Activated CD8-positive, alpha-beta T cell treated with anti-CD3 and anti-CD28 coated beads, Interleukin-2, amount 10 ng/mL, durations not matched to agents 7 days and 5 days (primary cell): ENCODE results near the gene ZNF319. TPM values are rescaled to one million over a fixed set of nuclear protein-coding genes. Genes with fewer than 3 reads are reported as not detected.

Experiments
- ATAC-seq: fragments of 150-1000 bp; cut with Tn5 transposase; one replicate; pipeline ENCODE4 v1.10.0; 2021; ENCODE audit warnings: moderate library complexity
- CTCF ChIA-PET: fragments of 350-600 bp; sonication (Branson Sonifier 250); formaldehyde crosslinking; loops from one replicate; lab custom pipeline; 2021; ENCODE audit warnings: antibody characterized with exemption; lab: Charles Lee
- POLR2A ChIA-PET: fragments of 350-600 bp; sonication (Branson Sonifier 250); formaldehyde crosslinking; loops from one replicate; lab custom pipeline; 2021; ENCODE audit warnings: antibody characterized with exemption; lab: Charles Lee
- DNase-seq: peaks from one replicate; pipeline ENCODE4 v3.0.0-alpha.2; 2020
- H3K27ac Mint-ChIP-seq: one replicate; pipeline ENCODE4 v1.8.0; 2021; ENCODE audit warnings: mild to moderate bottlenecking, mixed read lengths
- H3K27me3 Mint-ChIP-seq: one replicate; pipeline ENCODE4 v1.8.0; 2021; ENCODE audit warnings: low read depth, mixed read lengths
- H3K36me3 Mint-ChIP-seq: one replicate; pipeline ENCODE4 v1.8.0; 2021; ENCODE audit warnings: low read depth, mixed read lengths
- H3K4me1 Mint-ChIP-seq: one replicate; pipeline ENCODE4 v1.8.0; 2021; ENCODE audit warnings: low read depth, mixed read lengths
- H3K4me3 Mint-ChIP-seq: one replicate; pipeline ENCODE4 v1.8.0; 2021; ENCODE audit warnings: mild to moderate bottlenecking, mixed read lengths
- H3K9me3 Mint-ChIP-seq: one replicate; pipeline ENCODE4 v1.8.0; 2022; ENCODE audit warnings: mixed read lengths; ENCODE audit not compliant: insufficient read depth
- total RNA-seq, 2 experiments: library from RNA; stranded (reverse); gene quantifications; one replicate each; pipeline ENCODE4 v1.2.3, GENCODE V29; 2021

The ZNF319 gene
- total RNA-seq, 2 experiments from 2014 or later, result 16.6 to 17.0 TPM

GRCh38 chr16:57955572-57956188 is 44.8 kb downstream of the ZNF319 start:
- Mint-ChIP-seq H3K9me3 (no peaks in the 10 kb centered on the region), H3K36me3 (no peaks in the 10 kb centered on the region), H3K4me1 (no peaks in the 10 kb centered on the region), H3K4me3 (no peak overlapping the region), H3K27me3 (no peaks in the 10 kb centered on the region), H3K27ac (no peak overlapping the region)
- POLR2A ChIA-PET, result no interaction called here
- ATAC-seq (no peak), DNase-seq (no peak)
- CTCF ChIA-PET, result interaction anchor here (0.9 to 1.3 kb wide), 2 partner anchors 11 to 17 kb away, joined by 3 read pairs; no protein-coding TSS in a partner anchor

GRCh38 chr16:57953857-57954256 is 46.6 kb downstream of the ZNF319 start:
- no peak for ATAC-seq
- ChIA-PET CTCF (no interaction called here), POLR2A (no interaction called here)

GRCh38 chr16:57952909-57953308 is 47.6 kb downstream of the ZNF319 start:
- ATAC-seq, result no peak
- DNase-seq, result no peak
- Mint-ChIP-seq H3K36me3 (no peaks in the 10 kb centered on the region), H3K4me1 (no peaks in the 10 kb centered on the region), H3K27me3 (no peaks in the 10 kb centered on the region), H3K9me3 (no peaks in the 10 kb centered on the region), H3K4me3 (no peak overlapping the region), H3K27ac (no peak overlapping the region)
- CTCF ChIA-PET, result no interaction called here
- POLR2A ChIA-PET, result no interaction called here

More at GRCh38 chr16:57953857-57954256, 46.6 kb downstream of the ZNF319 start:
- Mint-ChIP-seq H3K4me1 (no peaks in the 10 kb centered on the region), H3K4me3 (no peak overlapping the region), H3K9me3 (no peaks in the 10 kb centered on the region), H3K27ac (no peak overlapping the region), H3K36me3 (no peaks in the 10 kb centered on the region), H3K27me3 (no peaks in the 10 kb centered on the region)
- DNase-seq, result no peak

GRCh38 chr16:57951204-57951960 is 49.1 kb downstream of the ZNF319 start:
- ATAC-seq, result no peak
- CTCF ChIA-PET, result no interaction called here

GRCh38 chr16:57950382-57950781 is 50.1 kb downstream of the ZNF319 start:
- Mint-ChIP-seq H3K27me3 (no peaks in the 10 kb centered on the region), H3K4me1 (no peaks in the 10 kb centered on the region), H3K9me3 (no peaks in the 10 kb centered on the region), H3K27ac (no peak overlapping the region), H3K36me3 (no peaks in the 10 kb centered on the region), H3K4me3 (no peak overlapping the region)
- no peak for DNase-seq
- ChIA-PET CTCF (no interaction called here), POLR2A (no interaction called here)
- ATAC-seq, result no peak

More at GRCh38 chr16:57951204-57951960, 49.1 kb downstream of the ZNF319 start:
- Mint-ChIP-seq H3K9me3 (no peaks in the 10 kb centered on the region), H3K27ac (no peak overlapping the region), H3K4me3 (no peak overlapping the region), H3K27me3 (no peaks in the 10 kb centered on the region), H3K4me1 (no peaks in the 10 kb centered on the region), H3K36me3 (no peaks in the 10 kb centered on the region)
- POLR2A ChIA-PET, result no interaction called here
- DNase-seq, result no peak

- Mint-ChIP-seq H3K27me3 (no peaks in the 10 kb centered on the region), H3K4me1 (no peaks in the 10 kb centered on the region), H3K9me3 (no peaks in the 10 kb centered on the region), H3K27ac (no peak overlapping the region), H3K36me3 (no peaks in the 10 kb centered on the region), H3K4me3 (no peak overlapping the region)
- ChIA-PET POLR2A (no interaction called here), CTCF (no interaction called here)
- ATAC-seq (no peak), DNase-seq (no peak)
These were observed 50.8 kb downstream of the ZNF319 start for GRCh38 chr16:57949595-57950238.

- H3K4me1 Mint-ChIP-seq, result no peaks in the 10 kb centered on the region
- CTCF ChIA-PET, result no interaction called here
- no peaks in the 10 kb centered on the region for H3K27me3 Mint-ChIP-seq
- ATAC-seq, result no peak
- H3K36me3 Mint-ChIP-seq, result no peaks in the 10 kb centered on the region
- no peak overlapping the region for H3K27ac Mint-ChIP-seq
- no peak overlapping the region for H3K4me3 Mint-ChIP-seq
- DNase-seq, result no peak
- no peaks in the 10 kb centered on the region for H3K9me3 Mint-ChIP-seq
- POLR2A ChIA-PET, result no interaction called here
These were observed 51.5 kb downstream of the ZNF319 start for GRCh38 chr16:57949013-57949412.

GRCh38 chr16:57948027-57948426 is 52.4 kb downstream of the ZNF319 start:
- ATAC-seq, result no peak
- Mint-ChIP-seq H3K9me3 (no peaks in the 10 kb centered on the region), H3K4me1 (no peaks in the 10 kb centered on the region), H3K27me3 (peaks cover 3% of the 10 kb centered on the region), H3K27ac (no peak overlapping the region), H3K36me3 (no peaks in the 10 kb centered on the region), H3K4me3 (no peak overlapping the region)
- no peak for DNase-seq
- POLR2A ChIA-PET, result no interaction called here
- CTCF ChIA-PET, result no interaction called here

GRCh38 chr16:57947261-57947660 is 53.2 kb downstream of the ZNF319 start:
- CTCF ChIA-PET, result no interaction called here
- no peak overlapping the region for H3K27ac Mint-ChIP-seq
- no peaks in the 10 kb centered on the region for H3K36me3 Mint-ChIP-seq
- ATAC-seq (no peak), DNase-seq (no peak)
- peaks cover 6% of the 10 kb centered on the region for H3K27me3 Mint-ChIP-seq
- no peaks in the 10 kb centered on the region for H3K9me3 Mint-ChIP-seq
- no peaks in the 10 kb centered on the region for H3K4me1 Mint-ChIP-seq
- no peak overlapping the region for H3K4me3 Mint-ChIP-seq
- POLR2A ChIA-PET, result interaction anchor here (0.6 kb wide), 1 partner anchor 510 kb away, joined by 3 read pairs; no protein-coding TSS in a partner anchor

GRCh38 chr16:57946181-57946801 is 54.2 kb downstream of the ZNF319 start:
- CTCF ChIA-PET, result no interaction called here
- DNase-seq (no peak), ATAC-seq (no peak)
- POLR2A ChIA-PET, result no interaction called here
- H3K36me3 Mint-ChIP-seq, result no peaks in the 10 kb centered on the region
- no peaks in the 10 kb centered on the region for H3K9me3 Mint-ChIP-seq
- peaks cover 8% of the 10 kb centered on the region for H3K27me3 Mint-ChIP-seq
- H3K27ac Mint-ChIP-seq, result no peak overlapping the region
- no peaks in the 10 kb centered on the region for H3K4me1 Mint-ChIP-seq
- H3K4me3 Mint-ChIP-seq, result no peak overlapping the region

GRCh38 chr16:57945740-57946138 is 54.7 kb downstream of the ZNF319 start:
- H3K36me3 Mint-ChIP-seq, result no peaks in the 10 kb centered on the region
- peaks cover 8% of the 10 kb centered on the region for H3K27me3 Mint-ChIP-seq
- ChIA-PET CTCF (no interaction called here), POLR2A (no interaction called here)
- ATAC-seq, result no peak
- DNase-seq, result no peak
- H3K9me3 Mint-ChIP-seq, result no peaks in the 10 kb centered on the region
- no peak overlapping the region for H3K4me3 Mint-ChIP-seq
- H3K4me1 Mint-ChIP-seq, result no peaks in the 10 kb centered on the region
- no peak overlapping the region for H3K27ac Mint-ChIP-seq
